ENCODE measurements around the gene CLIC5. TPM values are rescaled to one million over a fixed set of nuclear protein-coding genes. Genes with fewer than 3 reads are reported as not detected.
A peak's percentile ranks its signal among the peaks of the same experiment; 100 is the strongest.

CLIC5 gene
- total RNA-seq, 1 experiment from 2014 or later = 0.05 TPM

DNA sequence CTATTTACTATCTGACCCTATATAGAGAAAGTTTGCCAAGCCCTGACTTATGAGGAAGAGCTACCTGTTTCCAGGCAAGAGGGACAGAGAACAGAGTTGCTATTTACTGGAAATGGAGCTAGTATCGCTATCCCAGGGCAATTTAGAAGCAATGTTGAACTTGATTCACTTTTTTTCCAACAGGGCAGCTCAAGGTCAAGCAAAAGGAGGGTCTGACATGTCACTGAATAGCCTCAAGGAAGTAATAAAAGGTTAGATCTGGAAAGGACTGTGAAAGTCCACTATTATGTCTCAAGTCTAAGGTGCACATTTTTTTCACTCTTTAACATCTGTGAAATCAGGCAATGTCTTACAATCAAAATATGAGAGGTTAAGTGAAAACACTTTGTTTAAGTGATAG, 84.4 kb downstream of the CLIC5 start:
- DNase-seq (ENCODE audit: low read depth, low spot score) (no peak), ATAC-seq (no peak)
- Histone ChIP-seq H3K36me3 (ENCODE audit: control insufficient read depth, insufficient read depth, low read length) (no peaks in the 10 kb centered on the region), H3K27me3 (ENCODE audit: control insufficient read depth, insufficient read depth, low read length) (peaks cover 13% of the 10 kb centered on the region), H3K27ac (ENCODE audit: low read length) (no peak overlapping the region), H3K4me1 (ENCODE audit: control insufficient read depth, insufficient read depth, low read length) (no peaks in the 10 kb centered on the region), H3K4me3 (ENCODE audit: low read depth in 2 of 2, low read length in 2 of 2) (no peak overlapping the region), H3K9me3 (ENCODE audit: control insufficient read depth, insufficient read depth, low read depth, low read length) (no peaks in the 10 kb centered on the region)
- no TSS peak for BruUV-seq (replicated peaks)
- POLR2A ChIA-PET = no interaction called here
- in situ Hi-C loops (cut with HindIII; ENCODE audit: low pct_unique_long_range_greater_than_20kb, low sequenced_read_pairs) (no loop called here), intact Hi-C loops (cut with micrococcal nuclease; ENCODE audit: unreplicated experiment) (loop anchor here (2.0 kb wide), 1 partner anchor 480 kb away; no protein-coding TSS in a partner anchor)
- TF ChIP-seq POLR2AphosphoS5 (IDR thresholded peaks at IDR 0.05; ENCODE audit: low read depth, low read length) = no peak
- TF ChIP-seq TCF7L2 (IDR thresholded peaks at IDR 0.05; ENCODE audit: low read depth, low read length) = no peak
- TF ChIP-seq, protein P1, sequence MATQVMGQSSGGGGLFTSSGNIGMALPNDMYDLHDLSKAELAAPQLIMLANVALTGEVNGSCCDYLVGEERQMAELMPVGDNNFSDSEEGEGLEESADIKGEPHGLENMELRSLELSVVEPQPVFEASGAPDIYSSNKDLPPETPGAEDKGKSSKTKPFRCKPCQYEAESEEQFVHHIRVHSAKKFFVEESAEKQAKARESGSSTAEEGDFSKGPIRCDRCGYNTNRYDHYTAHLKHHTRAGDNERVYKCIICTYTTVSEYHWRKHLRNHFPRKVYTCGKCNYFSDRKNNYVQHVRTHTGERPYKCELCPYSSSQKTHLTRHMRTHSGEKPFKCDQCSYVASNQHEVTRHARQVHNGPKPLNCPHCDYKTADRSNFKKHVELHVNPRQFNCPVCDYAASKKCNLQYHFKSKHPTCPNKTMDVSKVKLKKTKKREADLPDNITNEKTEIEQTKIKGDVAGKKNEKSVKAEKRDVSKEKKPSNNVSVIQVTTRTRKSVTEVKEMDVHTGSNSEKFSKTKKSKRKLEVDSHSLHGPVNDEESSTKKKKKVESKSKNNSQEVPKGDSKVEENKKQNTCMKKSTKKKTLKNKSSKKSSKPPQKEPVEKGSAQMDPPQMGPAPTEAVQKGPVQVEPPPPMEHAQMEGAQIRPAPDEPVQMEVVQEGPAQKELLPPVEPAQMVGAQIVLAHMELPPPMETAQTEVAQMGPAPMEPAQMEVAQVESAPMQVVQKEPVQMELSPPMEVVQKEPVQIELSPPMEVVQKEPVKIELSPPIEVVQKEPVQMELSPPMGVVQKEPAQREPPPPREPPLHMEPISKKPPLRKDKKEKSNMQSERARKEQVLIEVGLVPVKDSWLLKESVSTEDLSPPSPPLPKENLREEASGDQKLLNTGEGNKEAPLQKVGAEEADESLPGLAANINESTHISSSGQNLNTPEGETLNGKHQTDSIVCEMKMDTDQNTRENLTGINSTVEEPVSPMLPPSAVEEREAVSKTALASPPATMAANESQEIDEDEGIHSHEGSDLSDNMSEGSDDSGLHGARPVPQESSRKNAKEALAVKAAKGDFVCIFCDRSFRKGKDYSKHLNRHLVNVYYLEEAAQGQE (IDR thresholded peaks at IDR 0.05; ENCODE audit: insufficient read depth in 1 of 2, low read depth in 2 of 2, low read length in 1 of 2) = no peak
- TF ChIP-seq SIN3A (IDR thresholded peaks at IDR 0.05; ENCODE audit: borderline replicate concordance, insufficient read depth, low read depth, low read length) = no peak
- TF ChIP-seq, protein P2, sequence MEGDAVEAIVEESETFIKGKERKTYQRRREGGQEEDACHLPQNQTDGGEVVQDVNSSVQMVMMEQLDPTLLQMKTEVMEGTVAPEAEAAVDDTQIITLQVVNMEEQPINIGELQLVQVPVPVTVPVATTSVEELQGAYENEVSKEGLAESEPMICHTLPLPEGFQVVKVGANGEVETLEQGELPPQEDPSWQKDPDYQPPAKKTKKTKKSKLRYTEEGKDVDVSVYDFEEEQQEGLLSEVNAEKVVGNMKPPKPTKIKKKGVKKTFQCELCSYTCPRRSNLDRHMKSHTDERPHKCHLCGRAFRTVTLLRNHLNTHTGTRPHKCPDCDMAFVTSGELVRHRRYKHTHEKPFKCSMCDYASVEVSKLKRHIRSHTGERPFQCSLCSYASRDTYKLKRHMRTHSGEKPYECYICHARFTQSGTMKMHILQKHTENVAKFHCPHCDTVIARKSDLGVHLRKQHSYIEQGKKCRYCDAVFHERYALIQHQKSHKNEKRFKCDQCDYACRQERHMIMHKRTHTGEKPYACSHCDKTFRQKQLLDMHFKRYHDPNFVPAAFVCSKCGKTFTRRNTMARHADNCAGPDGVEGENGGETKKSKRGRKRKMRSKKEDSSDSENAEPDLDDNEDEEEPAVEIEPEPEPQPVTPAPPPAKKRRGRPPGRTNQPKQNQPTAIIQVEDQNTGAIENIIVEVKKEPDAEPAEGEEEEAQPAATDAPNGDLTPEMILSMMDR (IDR thresholded peaks at IDR 0.05) = no peak
- CTCF ChIA-PET = interaction anchor here (1.6 to 1.7 kb wide), 2 partner anchors 479 to 1456 kb away, joined by 5 to 6 read pairs; no protein-coding TSS in a partner anchor

- no TSS peak for BruUV-seq (replicated peaks)
- in situ Hi-C loops (cut with HindIII; ENCODE audit: low pct_unique_long_range_greater_than_20kb, low sequenced_read_pairs) = no loop called here
- peak; percentile 33 for DNase-seq (ENCODE audit: low read depth, low spot score)
- H3K27ac ChIP-seq (ENCODE audit: low read length) = no peak overlapping the region
- no peaks in the 10 kb centered on the region for H3K9me3 ChIP-seq (ENCODE audit: control insufficient read depth, insufficient read depth, low read depth, low read length)
- peak; percentile 90 for ATAC-seq
- no peaks in the 10 kb centered on the region for H3K36me3 ChIP-seq (ENCODE audit: control insufficient read depth, insufficient read depth, low read length)
- H3K4me1 ChIP-seq (ENCODE audit: control insufficient read depth, insufficient read depth, low read length) = no peaks in the 10 kb centered on the region
- CTCF ChIA-PET = interaction anchor here (1.6 to 1.7 kb wide), 2 partner anchors 480 to 1455 kb away, joined by 5 to 6 read pairs; no protein-coding TSS in a partner anchor
- peaks cover 13% of the 10 kb centered on the region for H3K27me3 ChIP-seq (ENCODE audit: control insufficient read depth, insufficient read depth, low read length)
- intact Hi-C loops (cut with micrococcal nuclease; ENCODE audit: unreplicated experiment) = loop anchor here (2.0 kb wide), 1 partner anchor 480 kb away; no protein-coding TSS in a partner anchor
- H3K4me3 ChIP-seq (ENCODE audit: low read depth in 2 of 2, low read length in 2 of 2) = no peak overlapping the region
- TF ChIP-seq, protein P2 (IDR thresholded peaks at IDR 0.05) = peak; percentile 97
- TF ChIP-seq, protein P1 (IDR thresholded peaks at IDR 0.05; ENCODE audit: insufficient read depth in 1 of 2, low read depth in 2 of 2, low read length in 1 of 2) = no peak
- no peak for TF ChIP-seq POLR2AphosphoS5 (IDR thresholded peaks at IDR 0.05; ENCODE audit: low read depth, low read length)
- POLR2A ChIA-PET = no interaction called here
These were observed 85.1 kb downstream of the CLIC5 start for GRCh38 chr6:45930420-45931040.

All from Panc1 (cell line).